Cortex of kidney (tissue), 1 donor: Measurements from ENCODE around the gene USP10.
"Not testable (repeated sequence)": the region's sequence is repeated elsewhere in the genome, so short reads cannot be mapped to it uniquely, and the experiment has no call there.

Experiments
- DNase-seq: peaks from one replicate; lab custom pipeline; 2025; lab: John Stamatoyannopoulos, UW

Gene USP10

GRCh38 chr16:84673561-84673960, 26.2 kb upstream of the USP10 start:
- DNase-seq: no peak

GRCh38 chr16:84675423-84675822, 24.4 kb upstream of the USP10 start:
- no peak for DNase-seq

GRCh38 chr16:84675884-84676283, 23.9 kb upstream of the USP10 start:
- DNase-seq: no peak

- no peak for DNase-seq
These were observed 22.6 kb upstream of the USP10 start for GRCh38 chr16:84677017-84677803.

GRCh38 chr16:84677849-84678248, 22.0 kb upstream of the USP10 start:
- DNase-seq: no peak

- no peak for DNase-seq
These were observed 21.3 kb upstream of the USP10 start for GRCh38 chr16:84678541-84678940.

GRCh38 chr16:84680165-84680842, 19.5 kb upstream of the USP10 start:
- no peak for DNase-seq

GRCh38 chr16:84680843-84681629, 18.8 kb upstream of the USP10 start:
- DNase-seq: no peak

- no peak for DNase-seq
These were observed 15.9 kb upstream of the USP10 start for GRCh38 chr16:84683691-84684591.

- no peak for DNase-seq
These were observed 15.2 kb upstream of the USP10 start for GRCh38 chr16:84684592-84684965.

- no peak for DNase-seq
These were observed 14.6 kb upstream of the USP10 start for GRCh38 chr16:84685210-84685609.

GRCh38 chr16:84686707-84687298, 13.0 kb upstream of the USP10 start:
- no peak for DNase-seq

- no peak for DNase-seq
These were observed 12.1 kb upstream of the USP10 start for GRCh38 chr16:84687715-84688114.

- not testable (repeated sequence) for DNase-seq
These were observed 11.6 kb upstream of the USP10 start for GRCh38 chr16:84688163-84688562.

- DNase-seq: no peak
These were observed 10.7 kb upstream of the USP10 start for GRCh38 chr16:84689111-84689510.

GRCh38 chr16:84690088-84690819, 9.5 kb upstream of the USP10 start:
- no peak for DNase-seq

GRCh38 chr16:84692451-84693214, 7.2 kb upstream of the USP10 start:
- no peak for DNase-seq

GRCh38 chr16:84693869-84694268, 5.9 kb upstream of the USP10 start:
- not testable (repeated sequence) for DNase-seq

- DNase-seq: no peak
These were observed 4.8 kb upstream of the USP10 start for GRCh38 chr16:84694980-84695379.
